HG02884 (cell line): ENCODE measurements around the gene IFNB1.

ENCODE experiments used
- ATAC-seq: cut with Tn5 transposase; IDR thresholded peaks from one replicate; pipeline ENCODE4 v1.9.1; 2021; ENCODE audit warnings: mild to moderate bottlenecking, moderate library complexity; ENCODE audit not compliant: unreplicated experiment

The IFNB1 gene

GRCh38 chr9:21077781-21078180 lies at the start of gene IFNB1:
TSS of gene IFNB1 (minus strand) at chr9:21077942. CDS start at chr9:21077869, 73 bp downstream.
- ATAC-seq, result no peak

- ATAC-seq, result no peak
Measured at GRCh38 chr9:21121595-21122251, 44.0 kb upstream of the IFNB1 start.

GRCh38 chr9:21121079-21121478 lies 43.3 kb upstream of the IFNB1 start:
- no peak for ATAC-seq

GRCh38 chr9:21119093-21119770 lies 41.5 kb upstream of the IFNB1 start:
- ATAC-seq, result peak; percentile 56

GRCh38 chr9:21114311-21114710 lies 36.6 kb upstream of the IFNB1 start:
- no peak for ATAC-seq

GRCh38 chr9:21110708-21111576 lies 33.2 kb upstream of the IFNB1 start:
- peak; percentile 92 for ATAC-seq

GRCh38 chr9:21104787-21105186 lies 27.0 kb upstream of the IFNB1 start:
- ATAC-seq, result no peak

- ATAC-seq, result no peak
Measured at GRCh38 chr9:21102305-21102704, 24.6 kb upstream of the IFNB1 start.

GRCh38 chr9:21097817-21098216 lies 20.1 kb upstream of the IFNB1 start:
- no peak for ATAC-seq

GRCh38 chr9:21096901-21097255 lies 19.1 kb upstream of the IFNB1 start:
- ATAC-seq, result no peak

GRCh38 chr9:21096172-21096900 lies 18.6 kb upstream of the IFNB1 start:
- ATAC-seq, result peak; percentile 76

- ATAC-seq, result no peak
Measured at GRCh38 chr9:21095561-21095960, 17.8 kb upstream of the IFNB1 start.

- no peak for ATAC-seq
Measured at GRCh38 chr9:21086538-21086937, 8.8 kb upstream of the IFNB1 start.

- no peak for ATAC-seq
Measured at GRCh38 chr9:21085005-21085404, 7.3 kb upstream of the IFNB1 start.

- no peak for ATAC-seq
Measured at GRCh38 chr9:21084242-21084850, 6.6 kb upstream of the IFNB1 start.

GRCh38 chr9:21082671-21083070 lies 4.9 kb upstream of the IFNB1 start:
- no peak for ATAC-seq

GRCh38 chr9:21081999-21082398 lies 4.3 kb upstream of the IFNB1 start:
- ATAC-seq, result no peak

- no peak for ATAC-seq
Measured at GRCh38 chr9:21081451-21081850, 3.7 kb upstream of the IFNB1 start.

- no peak for ATAC-seq
Measured at GRCh38 chr9:21080793-21081192, 3.1 kb upstream of the IFNB1 start.

GRCh38 chr9:21078702-21079101 lies 960 bp upstream of the IFNB1 start:
- ATAC-seq, result no peak

GRCh38 chr9:21075484-21075883 lies 2.3 kb downstream of the IFNB1 start:
- ATAC-seq, result no peak
